Measurements from ENCODE around the gene LRP4.
"Not testable (repeated sequence)": the region's sequence is repeated elsewhere in the genome, so short reads cannot be mapped to it uniquely, and the experiment has no call there.

The LRP4 gene

GRCh38 chr11:46918083-46918787 is at the start of gene LRP4:
LRP4 (minus strand) TSS chr11:46918550; CDS start chr11:46918379, 171 bp downstream.
- intact Hi-C loops (cut with DNase I; ENCODE audit: low total_unique reads): no loop called here
- no peaks in the 10 kb centered on the region for H3K27me3 ChIP-seq
- no peaks in the 10 kb centered on the region for H3K36me3 ChIP-seq
- no peak for TF ChIP-seq CTCF (IDR thresholded peaks at IDR 0.05)
- H3K4me3 ChIP-seq: peak within 1 kb of the TSS; percentile 53 to 58
- H3K9me3 ChIP-seq: no peaks in the 10 kb centered on the region
- DNase-seq: no peak
- H3K4me1 ChIP-seq: peaks cover 0 to 53% (median 25%) of the 10 kb centered on the region in 4 donors
- peak within 1 kb of the TSS; percentile 42 to 61 for H3K27ac ChIP-seq

- no peaks in the 10 kb centered on the region for H3K36me3 ChIP-seq
- H3K27me3 ChIP-seq: no peaks in the 10 kb centered on the region
- DNase-seq: no peak
- TF ChIP-seq CTCF (IDR thresholded peaks at IDR 0.05): no peak
- H3K4me1 ChIP-seq: no peaks in the 10 kb centered on the region
- intact Hi-C loops (cut with DNase I; ENCODE audit: low total_unique reads): no loop called here
- no peak overlapping the region for H3K4me3 ChIP-seq
- H3K27ac ChIP-seq: no peak overlapping the region
- no peaks in the 10 kb centered on the region for H3K9me3 ChIP-seq
These were observed 49.6 kb upstream of the LRP4 start for GRCh38 chr11:46967962-46968361.

- no peaks in the 10 kb centered on the region for H3K4me1 ChIP-seq
- no peak overlapping the region for H3K27ac ChIP-seq
- H3K27me3 ChIP-seq: no peaks in the 10 kb centered on the region
- intact Hi-C loops (cut with DNase I; ENCODE audit: low total_unique reads): no loop called here
- no peaks in the 10 kb centered on the region for H3K9me3 ChIP-seq
- TF ChIP-seq CTCF (IDR thresholded peaks at IDR 0.05): no peak
- H3K36me3 ChIP-seq: no peaks in the 10 kb centered on the region
- H3K4me3 ChIP-seq: no peak overlapping the region
- no peak for DNase-seq
These were observed 48.4 kb upstream of the LRP4 start for GRCh38 chr11:46966773-46967172.

GRCh38 chr11:46963844-46964243 is 45.5 kb upstream of the LRP4 start:
- DNase-seq: no peak
- Histone ChIP-seq H3K27ac (no peak overlapping the region), H3K27me3 (no peaks in the 10 kb centered on the region), H3K4me3 (no peak overlapping the region), H3K9me3 (no peaks in the 10 kb centered on the region), H3K36me3 (no peaks in the 10 kb centered on the region), H3K4me1 (no peaks in the 10 kb centered on the region)
- TF ChIP-seq CTCF (IDR thresholded peaks at IDR 0.05): no peak
- intact Hi-C loops (cut with DNase I; ENCODE audit: low total_unique reads): no loop called here

GRCh38 chr11:46961886-46962285 is 43.5 kb upstream of the LRP4 start:
- H3K36me3 ChIP-seq; DNase-seq; H3K27me3 ChIP-seq; H3K4me3 ChIP-seq; H3K4me1 ChIP-seq; H3K9me3 ChIP-seq; intact Hi-C loops (cut with DNase I; ENCODE audit: low total_unique reads); H3K27ac ChIP-seq: not testable (repeated sequence)

GRCh38 chr11:46961041-46961440 is 42.7 kb upstream of the LRP4 start:
- intact Hi-C loops (cut with DNase I; ENCODE audit: low total_unique reads): no loop called here
- DNase-seq: no peak
- H3K27ac ChIP-seq: no peak overlapping the region
- no peaks in the 10 kb centered on the region for H3K4me1 ChIP-seq
- H3K27me3 ChIP-seq: no peaks in the 10 kb centered on the region
- no peak for TF ChIP-seq CTCF (IDR thresholded peaks at IDR 0.05)
- H3K36me3 ChIP-seq: peaks cover 0 to 3% (median 0%) of the 10 kb centered on the region in 3 donors
- no peaks in the 10 kb centered on the region for H3K9me3 ChIP-seq
- no peak overlapping the region for H3K4me3 ChIP-seq

Data from tibial artery (tissue), 4 donors.